ENCODE data around the gene PSMF1.

- TF ChIP-seq CTCF (IDR thresholded peaks at IDR 0.05 in 2 of 3, conservative IDR thresholded peaks at IDR 0.05 in 1 of 3; ENCODE audit: borderline replicate concordance in 1 of 3, insufficient read depth in 1 of 3, low read depth in 2 of 3, low read length in 2 of 3) (no peak), POLR2AphosphoS5 (IDR thresholded peaks at IDR 0.05; ENCODE audit: low read depth, low read length) (no peak), MAX (IDR thresholded peaks at IDR 0.05) (no peak), EZH2phosphoT487 (IDR thresholded peaks at IDR 0.05; ENCODE audit: borderline replicate concordance) (no peak), POLR2A (IDR thresholded peaks at IDR 0.05; ENCODE audit: borderline replicate concordance, extremely low read depth, insufficient read depth, insufficient read length) (no peak)
Observed at GRCh38 chr20:1182106-1182505, 63.7 kb downstream of the PSMF1 start.
